GM12878 (cell line): ENCODE results near the gene USP21. TPM values are rescaled to one million over a fixed set of nuclear protein-coding genes. Genes with fewer than 3 reads are reported as not detected.

ENCODE experiments used
- ATAC-seq: fragments of 200-7000 bp; cut with Tn5 transposase; 3 replicates; pipeline ENCODE4 v1.9.1; 2020; ENCODE audit warnings: mild to moderate bottlenecking, moderate library complexity
- BruUV-seq: library from RNA; stranded (reverse); fragments of 400-500 nt; replicated peaks from 2 replicates; lab custom pipeline; 2021; lab: Mats Ljungman, UMichigan
- CTCF ChIA-PET: fragments of 300-600 bp; sonication (Branson Sonifier 250); formaldehyde crosslinking; extraction: SDS; loops from one replicate; lab custom pipeline; 2021; ENCODE audit warnings: inconsistent platforms; lab: Yijun Ruan, JAX
- POLR2A ChIA-PET: fragments of 350-600 bp; formaldehyde crosslinking; extraction: SDS; loops from one replicate; lab custom pipeline; 2021; ENCODE audit warnings: inconsistent platforms; lab: Charles Lee
- RAD21 ChIA-PET: fragments of 300-600 bp; sonication (Branson Sonifier 250); formaldehyde crosslinking; loops from one replicate; lab custom pipeline; 2023; ENCODE audit warnings: antibody characterized with exemption; ENCODE audit not compliant: unreplicated experiment; lab: Charles Lee
- SMC1A ChIA-PET: fragments of 300-600 bp; sonication (Branson Sonifier 250); formaldehyde crosslinking; loops from one replicate; lab custom pipeline; 2023; ENCODE audit not compliant: unreplicated experiment, uncharacterized antibody; lab: Charles Lee
- DNase-seq: peaks from one replicate; pipeline ENCODE4 v3.0.0-alpha.2; 2011; ENCODE audit warnings: low read depth, low spot score
- FAIRE-seq: peaks from 3 replicates; lab custom pipeline; 2011; peaks lifted over from hg19 to GRCh38; lab: Jason Lieb, UNC
- H2AFZ ChIP-seq: 2 replicates; pipeline ENCODE4 v1.6.0; 2011; ENCODE audit warnings: low read depth, low read length, control low read depth; ENCODE audit not compliant: control insufficient read depth
- H3K27ac ChIP-seq: 2 replicates; pipeline ENCODE4 v1.5.1; 2011; ENCODE audit warnings: control low read depth; ENCODE audit not compliant: control insufficient read depth, insufficient read depth
- H3K27me3 ChIP-seq, 2 experiments: replicated peaks in 1 of 2; 2 replicates each; pipeline versions ENCODE4 v1.6.0 to v1.6.1; 2011; ENCODE audit warnings: low read length in 1 of 2; ENCODE audit not compliant: control insufficient read depth in 2 of 2, insufficient read depth in 2 of 2
- H3K36me3 ChIP-seq, 2 experiments: 2 replicates each; pipeline ENCODE4 v1.5.1; 2011; ENCODE audit warnings: low read length in 1 of 2; ENCODE audit not compliant: control insufficient read depth in 2 of 2, insufficient read depth in 2 of 2
- H3K4me1 ChIP-seq: 2 replicates; pipeline ENCODE4 v1.6.1; 2011; ENCODE audit warnings: mild to moderate bottlenecking, low read length, moderate library complexity, mixed read lengths; ENCODE audit not compliant: control insufficient read depth, insufficient read depth
- H3K4me2 ChIP-seq: 2 replicates; pipeline ENCODE4 v1.6.0; 2011; ENCODE audit warnings: control low read depth; ENCODE audit not compliant: control insufficient read depth, insufficient read depth
- H3K4me3 ChIP-seq: fragments of 200-600 bp; sonication (generic); 2 replicates; pipeline ENCODE4 v1.5.1; 2016
- H3K79me2 ChIP-seq: 2 replicates; pipeline ENCODE4 v1.6.0; 2011; ENCODE audit warnings: low read length; ENCODE audit not compliant: control insufficient read depth, insufficient read depth
- H3K9ac ChIP-seq: 2 replicates; pipeline ENCODE4 v1.8.0; 2011; ENCODE audit warnings: low read length, control low read depth, mixed read lengths; ENCODE audit not compliant: control insufficient read depth, insufficient read depth
- H3K9me3 ChIP-seq: replicated peaks from 3 replicates; pipeline ENCODE4 v1.5.1; 2011; ENCODE audit warnings: mild to moderate bottlenecking, low read length; ENCODE audit not compliant: control insufficient read depth, insufficient read depth
- H4K20me1 ChIP-seq: 2 replicates; pipeline ENCODE4 v1.6.0; 2011; ENCODE audit not compliant: control insufficient read depth, insufficient read depth
- CBFB ChIP-seq: IDR thresholded peaks from 2 replicates; pipeline ENCODE4 v1.6.1; 2016; ENCODE audit warnings: antibody characterized with exemption, low read depth
- CUX1 ChIP-seq: IDR thresholded peaks from 2 replicates; pipeline ENCODE4 v1.6.1; 2012; ENCODE audit warnings: improper control_type of control experiment, low read depth, low read length; ENCODE audit not compliant: insufficient replicate concordance
- GABPA ChIP-seq: IDR thresholded peaks from 2 replicates; pipeline ENCODE4 v1.6.1; 2014; ENCODE audit warnings: antibody characterized with exemption, low read depth, mild to moderate bottlenecking, inconsistent platforms
- GATAD2B ChIP-seq: fragments of 450-650 bp; conservative IDR thresholded peaks from 2 replicates; pipeline ENCODE4 v1.6.1; 2017; ENCODE audit warnings: low read depth, mild to moderate bottlenecking, moderate library complexity
- IRF5 ChIP-seq: fragments of 450-650 bp; IDR thresholded peaks from 2 replicates; pipeline ENCODE4 v1.6.1; 2017; ENCODE audit warnings: borderline replicate concordance
- MEF2B ChIP-seq: fragments of 450-650 bp; IDR thresholded peaks from 2 replicates; pipeline ENCODE4 v1.6.1; 2018; ENCODE audit warnings: mild to moderate bottlenecking, moderate library complexity; ENCODE audit not compliant: partially characterized antibody, poor library complexity, severe bottlenecking
- MXI1 ChIP-seq: fragments of 150-350 bp; IDR thresholded peaks from 2 replicates; pipeline ENCODE4 v1.6.1; 2011; ENCODE audit warnings: low read depth, mild to moderate bottlenecking, inconsistent platforms, low read length, improper control_type of control experiment
- NFXL1 ChIP-seq: fragments of 450-650 bp; IDR thresholded peaks from 2 replicates; pipeline ENCODE4 v1.6.1; 2017; ENCODE audit warnings: antibody characterized with exemption, mild to moderate bottlenecking, borderline replicate concordance
- PKNOX1 ChIP-seq: fragments of 450-650 bp; IDR thresholded peaks from 2 replicates; pipeline ENCODE4 v1.6.1; 2016; ENCODE audit warnings: mild to moderate bottlenecking
- POLR2AphosphoS2 ChIP-seq: IDR thresholded peaks from 2 replicates; pipeline ENCODE4 v1.6.1; 2011; ENCODE audit warnings: low read depth, mild to moderate bottlenecking, low read length, improper control_type of control experiment, moderate library complexity
- POLR2AphosphoS5 ChIP-seq: IDR thresholded peaks from 2 replicates; pipeline ENCODE4 v1.6.1; 2011; ENCODE audit warnings: mild to moderate bottlenecking, low read length, inconsistent platforms
- SIX5 ChIP-seq: IDR thresholded peaks from 2 replicates; pipeline ENCODE4 v1.6.1; 2011; ENCODE audit warnings: mild to moderate bottlenecking, low read depth, low read length, moderate library complexity; ENCODE audit not compliant: severe bottlenecking
- SREBF1 ChIP-seq: IDR thresholded peaks from 2 replicates; pipeline ENCODE4 v1.6.1; 2012; ENCODE audit warnings: mild to moderate bottlenecking, low read length
- WGBS: methylation state at CpG from one replicate; pipeline ENCODE4 v1.1.6; 2016; ENCODE audit warnings: low lambda C conversion rate; ENCODE audit not compliant: insufficient replicate concordance, insufficient coverage; ENCODE audit errors: missing lambda C conversion rate; 5-methylcytosine and 5-hydroxymethylcytosine counted together
- in situ Hi-C: fragments of 300-500 bp; cut with MboI; formaldehyde crosslinking; loops from 9 replicates; pipeline ENCODE4 v1.14.3; 2018; ENCODE audit warnings: mixed read lengths
- intact Hi-C: fragments of 100-400 bp; cut with micrococcal nuclease; formaldehyde crosslinking; loops from one replicate; pipeline ENCODE4 v1.14.2; 2022; ENCODE audit not compliant: unreplicated experiment
- polyA plus RNA-seq, 11 experiments: library from polyadenylated mRNA; depleted of rRNA in 4 of 11; unstranded in 6 of 11; stranded (reverse) in 5 of 11; fragments of >200 nt; fragmentation: Nextera tagmentation in 4 of 11; fragmentation: Illumina TruSeq in 1 of 11; extraction: Ambion mirVana in 4 of 11; extraction: Trizol in 1 of 11; gene quantifications; 1 replicate in 1 of 11; 2 replicates in 10 of 11; pipeline versions ENCODE4 v1.2.1 to v1.2.3, GENCODE V29; 2011 to 2016; ENCODE audit warnings: inconsistent platforms in 2 of 11, missing spikeins in 2 of 11, low read depth in 1 of 11
- total RNA-seq, 4 experiments: library from RNA; depleted of rRNA in 3 of 4; stranded (reverse); fragments of >200 nt in 3 of 4; fragmentation: Illumina TruSeq in 1 of 4; extraction: Trizol in 1 of 4; gene quantifications; 2 replicates each; pipeline versions ENCODE4 v1.2.1 to v1.2.3, GENCODE V29; 2013 to 2021

USP21 gene
- total and polyA plus RNA-seq, 10 of the 15 experiments (the other 5 are each of a cell fraction or from before 2014, with no cell fraction given): 3.2 to 28.6 (median 16.6) TPM

DNA sequence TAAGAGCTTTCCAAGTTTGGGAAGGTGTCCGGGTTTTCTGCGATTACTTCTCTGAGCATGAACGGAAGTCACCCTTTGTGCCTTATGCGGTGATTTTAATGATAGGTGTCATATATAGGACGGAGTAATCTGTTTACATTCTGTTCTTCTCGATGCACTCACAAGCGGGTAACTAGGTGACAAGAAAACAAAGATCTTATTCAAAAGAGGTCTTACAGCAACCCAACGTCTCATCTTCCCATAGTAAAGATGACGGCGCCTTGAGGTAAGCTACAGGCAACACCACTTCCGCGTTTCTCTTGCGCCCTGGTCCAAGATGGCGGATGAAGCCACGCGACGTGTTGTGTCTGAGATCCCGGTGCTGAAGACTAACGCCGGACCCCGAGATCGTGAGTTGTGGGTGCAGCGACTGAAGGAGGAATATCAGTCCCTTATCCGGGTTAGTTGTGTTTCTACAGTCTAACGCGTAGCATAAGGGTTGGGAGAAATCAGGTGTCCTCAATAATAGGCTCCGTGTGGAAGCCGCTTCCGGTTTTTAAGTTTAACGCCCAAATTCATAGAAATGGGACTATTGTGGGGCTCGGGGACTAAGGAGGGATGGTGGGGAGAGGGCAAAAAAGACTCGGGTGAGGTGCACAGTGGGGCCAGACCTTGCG, 5.5 kb upstream of the USP21 start, which contains the start of gene UFC1:
UFC1 (plus strand) TSS at position 297 of the 656 bp plus-strand sequence; CDS start at position 317, 20 bp downstream.
- Histone ChIP-seq H3K36me3 (peaks cover 0 to 6% of the 10 kb centered on the region in 2 experiments), H3K79me2 (peaks cover 16% of the 10 kb centered on the region), H4K20me1 (no peaks in the 10 kb centered on the region), H3K9me3 (no peaks in the 10 kb centered on the region), H2AFZ (peak within 1 kb of the TSS; percentile 99), H3K27ac (peak within 1 kb of the TSS; percentile 98), H3K4me1 (peaks cover 10% of the 10 kb centered on the region), H3K27me3 (no peaks in the 10 kb centered on the region), H3K9ac (peak within 1 kb of the TSS; percentile 99), H3K4me3 (peak within 1 kb of the TSS; percentile 89), H3K4me2 (peak within 1 kb of the TSS; percentile 77)
- CTCF ChIA-PET: interaction anchor here (0.6 to 4.6 kb wide), 5 partner anchors 11 to 108 kb away, joined by 3 to 38 read pairs (median 3); partner anchors contain the start of genes PPOX and USF1
- TSS peak; percentile 100 for BruUV-seq
- ATAC-seq (peak; percentile 98), FAIRE-seq (peak; percentile 86), DNase-seq (peak; percentile 83)
- WGBS: under 1% methylated on average over 33 of the region's 33 CpGs
- POLR2A ChIA-PET: interaction anchor here (0.7 to 2.0 kb wide), 11 partner anchors 14 to 470 kb away, joined by 3 to 16 read pairs (median 6); partner anchors contain the start of genes ARHGAP30, DEDD and TOMM40L
- SMC1A ChIA-PET: interaction anchor here (0.7 to 1.9 kb wide), 8 partner anchors 12 to 156 kb away, joined by 3 to 8 read pairs (median 4); partner anchors contain the start of genes DEDD, PPOX and TOMM40L
- in situ Hi-C loops (no loop called here), intact Hi-C loops (no loop called here)
- RAD21 ChIA-PET: interaction anchor here (1.3 to 1.6 kb wide), 3 partner anchors 12 to 108 kb away, joined by 4 to 6 read pairs (median 4); partner anchors contain the start of genes PPOX, TOMM40L and USF1
- TF ChIP-seq MXI1: no peak; the same call in 1 of the 2 replicates
- no peak for TF ChIP-seq MEF2B
- TF ChIP-seq CBFB: peak; percentile 85
- TF ChIP-seq SIX5: peak; percentile 75
- TF ChIP-seq CUX1: no peak
- no peak for TF ChIP-seq SREBF1
- TF ChIP-seq PKNOX1: peak; percentile 43; the same call in 1 of the 2 replicates
- peak; percentile 98 for TF ChIP-seq POLR2AphosphoS5
- no peak; the same call in 1 of the 2 replicates for TF ChIP-seq GATAD2B
- TF ChIP-seq POLR2AphosphoS2: peak; percentile 78; the same call in 1 of the 2 replicates
- TF ChIP-seq NFXL1: no peak
- no peak for TF ChIP-seq IRF5
- TF ChIP-seq GABPA: peak; percentile 98
